K562 (cell line): Measurements from ENCODE around the gene MEGF11.

ENCODE experiments used
- BMI1 ChIP-seq: fragments of 150-350 bp; IDR thresholded peaks from 2 replicates; pipeline ENCODE4 v1.6.1; 2014; ENCODE audit warnings: low read length
- NFYB ChIP-seq: IDR thresholded peaks from 2 replicates; pipeline ENCODE4 v1.6.1; 2011; ENCODE audit warnings: mild to moderate bottlenecking, moderate library complexity; ENCODE audit not compliant: insufficient read length; ENCODE audit errors: extremely low read depth
- POLR2AphosphoS5 ChIP-seq: IDR thresholded peaks from 2 replicates; pipeline ENCODE4 v1.6.1; 2011; ENCODE audit warnings: mild to moderate bottlenecking, low read depth, low read length, moderate library complexity; ENCODE audit not compliant: control insufficient read depth, insufficient read depth
- RAD21 ChIP-seq, 2 experiments: fragments of 250-450 bp in 1 of 2; fragments of 450-650 bp in 1 of 2; sonication (Bioruptor Pico) in 1 of 2; formaldehyde crosslinking in 1 of 2; IDR thresholded peaks in 1 of 2; conservative IDR thresholded peaks in 1 of 2; 2 replicates each; pipeline versions ENCODE4 v1.4.0 to v1.8.0; 2020 to 2022; ENCODE audit warnings: mild to moderate bottlenecking in 2 of 2, moderate library complexity in 1 of 2
- RBM17 ChIP-seq: fragments of 200-400 bp; formaldehyde crosslinking; IDR thresholded peaks from 2 replicates; pipeline ENCODE4 v1.6.1; 2017; ENCODE audit warnings: low read depth, mild to moderate bottlenecking, low read length, borderline replicate concordance
- SMAD4 ChIP-seq: fragments of 250-450 bp; sonication (Bioruptor Pico); conservative IDR thresholded peaks from 2 replicates; pipeline ENCODE4 v1.8.0; 2021; ENCODE audit warnings: inconsistent platforms, mild to moderate bottlenecking, moderate library complexity

DNA sequence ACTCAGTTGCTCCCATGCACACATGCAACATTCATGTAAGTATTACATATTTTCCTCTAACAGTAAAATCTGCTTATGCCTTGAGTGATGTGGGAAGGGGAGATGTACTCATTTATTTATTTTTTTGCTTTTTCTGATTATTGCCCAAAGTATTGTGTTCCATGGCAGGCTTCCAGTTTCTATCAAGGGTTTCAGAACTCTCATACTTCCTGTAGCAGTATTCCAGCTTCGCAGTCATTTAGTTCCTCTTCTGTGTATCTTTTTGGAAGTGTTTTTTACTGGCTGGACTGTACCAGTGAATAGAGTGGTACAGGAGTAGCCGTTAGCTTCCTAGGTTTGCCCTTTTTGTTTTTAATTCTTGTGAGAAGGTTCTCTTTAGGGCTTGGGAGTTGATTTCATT, 357.3 kb downstream of the MEGF11 start:
- TF ChIP-seq SMAD4 (CRISPR knock-in tag) (no peak), POLR2AphosphoS5 (no peak), RBM17 (no peak), RAD21 (CRISPR knock-in tag; conservative IDR thresholded peaks at IDR 0.05 in 1 of 2, IDR thresholded peaks at IDR 0.05 in 1 of 2) (no peak), NFYB (no peak), BMI1 (no peak)
